ENCODE measurements around the gene ZNF488. TPM values are rescaled to one million over a fixed set of nuclear protein-coding genes. Genes with fewer than 3 reads are reported as not detected.

The ZNF488 gene
- total RNA-seq, 4 donors from 2014 or later: 0.21 TPM; not detected in 2

DNA sequence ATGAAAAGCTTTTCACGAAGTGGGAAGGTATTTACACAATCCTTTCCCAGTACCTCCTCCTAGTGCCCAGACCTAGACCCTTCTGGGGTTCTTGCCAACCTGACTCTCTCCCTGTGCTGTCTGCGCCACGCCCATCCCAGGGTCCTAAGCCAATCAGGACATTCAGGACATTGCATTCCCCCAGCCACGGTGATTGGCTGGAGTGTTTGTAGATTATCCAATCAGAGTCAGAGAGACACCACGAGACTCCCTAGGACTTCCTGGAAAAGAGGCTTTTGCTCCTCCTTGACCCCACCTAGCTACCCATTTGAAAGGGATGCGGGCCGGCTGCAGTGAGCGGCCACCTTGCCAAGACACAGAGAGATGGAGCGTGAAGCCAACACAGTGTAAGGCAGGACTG is 65.4 kb downstream of the ZNF488 start:
- TF ChIP-seq, protein P1, sequence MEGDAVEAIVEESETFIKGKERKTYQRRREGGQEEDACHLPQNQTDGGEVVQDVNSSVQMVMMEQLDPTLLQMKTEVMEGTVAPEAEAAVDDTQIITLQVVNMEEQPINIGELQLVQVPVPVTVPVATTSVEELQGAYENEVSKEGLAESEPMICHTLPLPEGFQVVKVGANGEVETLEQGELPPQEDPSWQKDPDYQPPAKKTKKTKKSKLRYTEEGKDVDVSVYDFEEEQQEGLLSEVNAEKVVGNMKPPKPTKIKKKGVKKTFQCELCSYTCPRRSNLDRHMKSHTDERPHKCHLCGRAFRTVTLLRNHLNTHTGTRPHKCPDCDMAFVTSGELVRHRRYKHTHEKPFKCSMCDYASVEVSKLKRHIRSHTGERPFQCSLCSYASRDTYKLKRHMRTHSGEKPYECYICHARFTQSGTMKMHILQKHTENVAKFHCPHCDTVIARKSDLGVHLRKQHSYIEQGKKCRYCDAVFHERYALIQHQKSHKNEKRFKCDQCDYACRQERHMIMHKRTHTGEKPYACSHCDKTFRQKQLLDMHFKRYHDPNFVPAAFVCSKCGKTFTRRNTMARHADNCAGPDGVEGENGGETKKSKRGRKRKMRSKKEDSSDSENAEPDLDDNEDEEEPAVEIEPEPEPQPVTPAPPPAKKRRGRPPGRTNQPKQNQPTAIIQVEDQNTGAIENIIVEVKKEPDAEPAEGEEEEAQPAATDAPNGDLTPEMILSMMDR (IDR thresholded peaks at IDR 0.05): no peak
- TF ChIP-seq POLR2A (IDR thresholded peaks at IDR 0.05): no peak
- no peak for DNase-seq
- no peak overlapping the region for H3K27ac ChIP-seq
- no peaks in the 10 kb centered on the region for H3K4me1 ChIP-seq
- no peaks in the 10 kb centered on the region for H3K9me3 ChIP-seq
- H3K4me3 ChIP-seq: no peak overlapping the region
- no peaks in the 10 kb centered on the region for H3K27me3 ChIP-seq
- intact Hi-C loops (cut with DNase I; ENCODE audit: low total_unique reads): no loop called here
- no peaks in the 10 kb centered on the region for H3K36me3 ChIP-seq

DNA sequence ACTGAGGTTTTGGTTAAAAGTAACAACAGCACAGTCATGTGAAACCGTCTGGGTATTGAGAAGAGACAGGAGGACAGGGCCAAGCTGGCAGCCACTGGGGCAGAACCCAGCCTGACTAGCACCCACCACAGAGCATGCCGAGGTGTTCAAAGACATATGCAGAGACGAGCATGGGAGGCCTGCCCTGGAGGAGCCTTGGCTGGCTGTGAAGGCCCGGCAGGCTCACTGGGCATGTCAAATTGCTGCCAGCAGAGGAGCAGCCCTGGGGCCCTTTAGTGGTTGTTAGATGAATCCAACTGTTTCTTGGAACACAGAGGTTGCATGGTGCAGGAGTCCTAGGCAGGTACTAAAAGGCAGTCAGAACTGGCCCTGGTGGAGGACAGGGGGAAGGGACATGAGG is 66.8 kb downstream of the ZNF488 start:
- TF ChIP-seq, protein P1 (IDR thresholded peaks at IDR 0.05): no peak
- TF ChIP-seq POLR2A (IDR thresholded peaks at IDR 0.05): no peak
- H3K27me3 ChIP-seq: no peaks in the 10 kb centered on the region

GRCh38 chr10:47316131-47316530 is 68.0 kb downstream of the ZNF488 start:
- H3K9me3 ChIP-seq: no peaks in the 10 kb centered on the region
- TF ChIP-seq POLR2A (IDR thresholded peaks at IDR 0.05): no peak
- TF ChIP-seq, protein P1 (IDR thresholded peaks at IDR 0.05): no peak
- intact Hi-C loops (cut with DNase I; ENCODE audit: low total_unique reads): no loop called here
- DNase-seq: no peak
- H3K4me3 ChIP-seq: no peak overlapping the region
- H3K27ac ChIP-seq: no peak overlapping the region
- H3K4me1 ChIP-seq: no peaks in the 10 kb centered on the region
- no peaks in the 10 kb centered on the region for H3K36me3 ChIP-seq
- H3K27me3 ChIP-seq: no peaks in the 10 kb centered on the region

More for the DNA sequence above, 66.8 kb downstream of the ZNF488 start:
- DNase-seq: no peak
- Histone ChIP-seq H3K4me1 (no peaks in the 10 kb centered on the region), H3K9me3 (no peaks in the 10 kb centered on the region), H3K4me3 (no peak overlapping the region), H3K36me3 (no peaks in the 10 kb centered on the region), H3K27ac (no peak overlapping the region)
- intact Hi-C loops (cut with DNase I; ENCODE audit: low total_unique reads): no loop called here

Other genes with a start within 250 kb of the ZNF488 start
- gene GDF10, start 84.1 kb downstream of the ZNF488 start, total RNA-seq: 1 to 10 TPM in 2 of 4 donors, not detected in 2; 4.6 to 6.4 TPM
- gene GDF2, start 61.8 kb downstream of the ZNF488 start, total RNA-seq: not detected
- not detected for gene RBP3, start 35.9 kb downstream of the ZNF488 start, total RNA-seq
- under 1 TPM in 1 of 4 donors, not detected in 3; 0.67 TPM for gene ANXA8, start 99.8 kb upstream of the ZNF488 start, total RNA-seq
- not detected for gene FAM25G, start 107.4 kb upstream of the ZNF488 start, total RNA-seq
- gene AGAP9, start 139.3 kb upstream of the ZNF488 start, total RNA-seq: 10 to 100 TPM in 1 of 4 donors, 1 to 10 TPM in 3; 1.0 to 12.8 (median 1.5) TPM